ENCODE results near the gene CTNNA3. TPM values are rescaled to one million over a fixed set of nuclear protein-coding genes. Genes with fewer than 3 reads are reported as not detected.

Gene CTNNA3
- polyA plus RNA-seq, 6 donors from 2014 or later, result 0.38 to 1.2 TPM; not detected in 4

- Mint-ChIP-seq H3K9me3 (peaks cover 0 to 10% (median 0%) of the 10 kb centered on the region in 7 donors), H3K27ac (no peak overlapping the region), H3K4me1 (no peaks in the 10 kb centered on the region), H3K4me3 (no peak overlapping the region), H3K36me3 (no peaks in the 10 kb centered on the region), H3K27me3 (no peaks in the 10 kb centered on the region)
- ATAC-seq (ENCODE audit: low read depth in 2 of 2), result no peak
- no peak for DNase-seq
Observed at GRCh38 chr10:66071907-66072306, 1624.1 kb downstream of the CTNNA3 start.

- Mint-ChIP-seq H3K27ac (no peak overlapping the region), H3K27me3 (no peaks in the 10 kb centered on the region), H3K9me3 (peaks cover 0 to 10% (median 3%) of the 10 kb centered on the region in 7 donors), H3K4me3 (no peak overlapping the region), H3K4me1 (no peaks in the 10 kb centered on the region), H3K36me3 (no peaks in the 10 kb centered on the region)
- DNase-seq (no peak), ATAC-seq (ENCODE audit: low read depth in 2 of 2) (no peak)
Observed at GRCh38 chr10:66058594-66058993, 1637.4 kb downstream of the CTNNA3 start.

GRCh38 chr10:66049335-66049734 lies 1646.7 kb downstream of the CTNNA3 start:
- Mint-ChIP-seq H3K27ac (no peak overlapping the region), H3K27me3 (no peaks in the 10 kb centered on the region), H3K4me3 (no peak overlapping the region), H3K36me3 (no peaks in the 10 kb centered on the region), H3K9me3 (peaks cover 7 to 16% (median 13%) of the 10 kb centered on the region in 7 donors), H3K4me1 (no peaks in the 10 kb centered on the region)
- no peak for DNase-seq
- no peak for ATAC-seq (ENCODE audit: low read depth in 2 of 2)

GRCh38 chr10:66045859-66046258 lies 1650.1 kb downstream of the CTNNA3 start:
- no peaks in the 10 kb centered on the region for H3K27me3 Mint-ChIP-seq
- H3K36me3 Mint-ChIP-seq, result no peaks in the 10 kb centered on the region
- ATAC-seq (ENCODE audit: low read depth in 2 of 2) (no peak), DNase-seq (no peak)
- no peaks in the 10 kb centered on the region for H3K4me1 Mint-ChIP-seq
- peaks cover 7 to 18% (median 12%) of the 10 kb centered on the region in 7 donors for H3K9me3 Mint-ChIP-seq
- H3K4me3 Mint-ChIP-seq, result no peak overlapping the region
- H3K27ac Mint-ChIP-seq, result no peak overlapping the region

- no peak for ATAC-seq (ENCODE audit: low read depth in 2 of 2)
- H3K36me3 Mint-ChIP-seq, result no peaks in the 10 kb centered on the region
- DNase-seq, result no peak
- no peaks in the 10 kb centered on the region for H3K4me1 Mint-ChIP-seq
- no peak overlapping the region for H3K27ac Mint-ChIP-seq
- no peak overlapping the region for H3K4me3 Mint-ChIP-seq
- H3K27me3 Mint-ChIP-seq, result no peaks in the 10 kb centered on the region
- H3K9me3 Mint-ChIP-seq, result peaks cover 3 to 13% (median 9%) of the 10 kb centered on the region in 7 donors
Observed at GRCh38 chr10:66041771-66042170, 1654.2 kb downstream of the CTNNA3 start.

GRCh38 chr10:66038623-66039022 lies 1657.4 kb downstream of the CTNNA3 start:
- H3K9me3 Mint-ChIP-seq, result peaks cover 2 to 8% (median 3%) of the 10 kb centered on the region in 7 donors
- H3K27ac Mint-ChIP-seq, result no peak overlapping the region
- H3K27me3 Mint-ChIP-seq, result no peaks in the 10 kb centered on the region
- H3K4me3 Mint-ChIP-seq, result no peak overlapping the region
- no peaks in the 10 kb centered on the region for H3K36me3 Mint-ChIP-seq
- no peaks in the 10 kb centered on the region for H3K4me1 Mint-ChIP-seq
- no peak for ATAC-seq (ENCODE audit: low read depth in 2 of 2)
- DNase-seq, result no peak

- ATAC-seq (ENCODE audit: low read depth in 2 of 2) (no peak), DNase-seq (no peak)
- Mint-ChIP-seq H3K4me3 (no peak overlapping the region), H3K27ac (no peak overlapping the region), H3K27me3 (no peaks in the 10 kb centered on the region), H3K9me3 (peaks cover 0 to 8% (median 1%) of the 10 kb centered on the region in 7 donors), H3K36me3 (no peaks in the 10 kb centered on the region), H3K4me1 (no peaks in the 10 kb centered on the region)
Observed at GRCh38 chr10:66026321-66026720, 1669.7 kb downstream of the CTNNA3 start.

- no peaks in the 10 kb centered on the region for H3K4me1 Mint-ChIP-seq
Observed at GRCh38 chr10:66025186-66025585, 1670.8 kb downstream of the CTNNA3 start.

GRCh38 chr10:66021423-66021822 lies 1674.6 kb downstream of the CTNNA3 start:
- H3K36me3 Mint-ChIP-seq, result no peaks in the 10 kb centered on the region

More at GRCh38 chr10:66025186-66025585, 1670.8 kb downstream of the CTNNA3 start:
- H3K27me3 Mint-ChIP-seq, result no peaks in the 10 kb centered on the region
- peaks cover 0 to 5% (median 1%) of the 10 kb centered on the region in 7 donors for H3K9me3 Mint-ChIP-seq
- no peaks in the 10 kb centered on the region for H3K36me3 Mint-ChIP-seq
- DNase-seq (no peak), ATAC-seq (ENCODE audit: low read depth in 2 of 2) (no peak)
- H3K4me3 Mint-ChIP-seq, result no peak overlapping the region
- H3K27ac Mint-ChIP-seq, result no peak overlapping the region

GRCh38 chr10:66008221-66008620 lies 1687.8 kb downstream of the CTNNA3 start:
- DNase-seq (no peak), ATAC-seq (ENCODE audit: low read depth in 2 of 2) (no peak)
- no peaks in the 10 kb centered on the region for H3K27me3 Mint-ChIP-seq
- no peaks in the 10 kb centered on the region for H3K36me3 Mint-ChIP-seq
- peaks cover 0 to 4% (median 0%) of the 10 kb centered on the region in 7 donors for H3K9me3 Mint-ChIP-seq
- H3K4me3 Mint-ChIP-seq, result no peak overlapping the region
- H3K4me1 Mint-ChIP-seq, result no peaks in the 10 kb centered on the region
- no peak overlapping the region for H3K27ac Mint-ChIP-seq

More at GRCh38 chr10:66021423-66021822, 1674.6 kb downstream of the CTNNA3 start:
- peaks cover 0 to 5% (median 0%) of the 10 kb centered on the region in 7 donors for H3K9me3 Mint-ChIP-seq
- DNase-seq (no peak), ATAC-seq (ENCODE audit: low read depth in 2 of 2) (no peak)
- H3K4me3 Mint-ChIP-seq, result no peak overlapping the region
- H3K27me3 Mint-ChIP-seq, result no peaks in the 10 kb centered on the region
- H3K4me1 Mint-ChIP-seq, result no peaks in the 10 kb centered on the region
- no peak overlapping the region for H3K27ac Mint-ChIP-seq

GRCh38 chr10:66006411-66006810 lies 1689.6 kb downstream of the CTNNA3 start:
- Mint-ChIP-seq H3K36me3 (no peaks in the 10 kb centered on the region), H3K27me3 (no peaks in the 10 kb centered on the region), H3K9me3 (peaks cover 0 to 4% (median 0%) of the 10 kb centered on the region in 7 donors), H3K4me3 (no peak overlapping the region), H3K4me1 (no peaks in the 10 kb centered on the region), H3K27ac (no peak overlapping the region)
- ATAC-seq (ENCODE audit: low read depth in 2 of 2), result no peak
- no peak for DNase-seq

GRCh38 chr10:65993451-65993850 lies 1702.5 kb downstream of the CTNNA3 start:
- ATAC-seq (ENCODE audit: low read depth in 2 of 2), result no peak
- Mint-ChIP-seq H3K4me1 (no peaks in the 10 kb centered on the region), H3K4me3 (no peak overlapping the region), H3K27ac (no peak overlapping the region), H3K27me3 (no peaks in the 10 kb centered on the region), H3K9me3 (peaks cover 5 to 33% (median 8%) of the 10 kb centered on the region in 7 donors), H3K36me3 (peaks cover 0 to 5% of the 10 kb centered on the region in 2 donors)
- no peak for DNase-seq

GRCh38 chr10:65968871-65969270 lies 1727.1 kb downstream of the CTNNA3 start:
- DNase-seq (no peak), ATAC-seq (ENCODE audit: low read depth in 2 of 2) (no peak)
- H3K27ac Mint-ChIP-seq, result no peak overlapping the region
- H3K9me3 Mint-ChIP-seq, result peaks cover 0 to 10% (median 0%) of the 10 kb centered on the region in 7 donors
- H3K36me3 Mint-ChIP-seq, result no peaks in the 10 kb centered on the region
- no peaks in the 10 kb centered on the region for H3K4me1 Mint-ChIP-seq
- H3K27me3 Mint-ChIP-seq, result no peaks in the 10 kb centered on the region
- H3K4me3 Mint-ChIP-seq, result no peak overlapping the region

GRCh38 chr10:65968437-65968836 lies 1727.6 kb downstream of the CTNNA3 start:
- no peak for DNase-seq
- no peak overlapping the region for H3K4me3 Mint-ChIP-seq
- no peaks in the 10 kb centered on the region for H3K36me3 Mint-ChIP-seq
- H3K4me1 Mint-ChIP-seq, result no peaks in the 10 kb centered on the region
- ATAC-seq (ENCODE audit: low read depth in 2 of 2), result no peak
- peaks cover 0 to 9% (median under 1%) of the 10 kb centered on the region in 7 donors for H3K9me3 Mint-ChIP-seq
- no peak overlapping the region for H3K27ac Mint-ChIP-seq
- H3K27me3 Mint-ChIP-seq, result no peaks in the 10 kb centered on the region

GRCh38 chr10:65964205-65964604 lies 1731.8 kb downstream of the CTNNA3 start:
- ATAC-seq (ENCODE audit: low read depth in 2 of 2) (no peak), DNase-seq (no peak)
- no peaks in the 10 kb centered on the region for H3K36me3 Mint-ChIP-seq
- H3K9me3 Mint-ChIP-seq, result peaks cover 1 to 22% (median 5%) of the 10 kb centered on the region in 7 donors
- H3K27ac Mint-ChIP-seq, result no peak overlapping the region
- H3K4me1 Mint-ChIP-seq, result no peaks in the 10 kb centered on the region
- H3K27me3 Mint-ChIP-seq, result no peaks in the 10 kb centered on the region
- H3K4me3 Mint-ChIP-seq, result no peak overlapping the region
